ENCODE results near the gene CDK9. TPM values are rescaled to one million over a fixed set of nuclear protein-coding genes. Genes with fewer than 3 reads are reported as not detected.
A peak's percentile ranks its signal among the peaks of the same experiment; 100 is the strongest.

CDK9 gene
- total RNA-seq, 3 donors from 2014 or later (not counting 1 experiment from before 2014, with no cell fraction given): 181 to 207 (median 188) TPM

DNA sequence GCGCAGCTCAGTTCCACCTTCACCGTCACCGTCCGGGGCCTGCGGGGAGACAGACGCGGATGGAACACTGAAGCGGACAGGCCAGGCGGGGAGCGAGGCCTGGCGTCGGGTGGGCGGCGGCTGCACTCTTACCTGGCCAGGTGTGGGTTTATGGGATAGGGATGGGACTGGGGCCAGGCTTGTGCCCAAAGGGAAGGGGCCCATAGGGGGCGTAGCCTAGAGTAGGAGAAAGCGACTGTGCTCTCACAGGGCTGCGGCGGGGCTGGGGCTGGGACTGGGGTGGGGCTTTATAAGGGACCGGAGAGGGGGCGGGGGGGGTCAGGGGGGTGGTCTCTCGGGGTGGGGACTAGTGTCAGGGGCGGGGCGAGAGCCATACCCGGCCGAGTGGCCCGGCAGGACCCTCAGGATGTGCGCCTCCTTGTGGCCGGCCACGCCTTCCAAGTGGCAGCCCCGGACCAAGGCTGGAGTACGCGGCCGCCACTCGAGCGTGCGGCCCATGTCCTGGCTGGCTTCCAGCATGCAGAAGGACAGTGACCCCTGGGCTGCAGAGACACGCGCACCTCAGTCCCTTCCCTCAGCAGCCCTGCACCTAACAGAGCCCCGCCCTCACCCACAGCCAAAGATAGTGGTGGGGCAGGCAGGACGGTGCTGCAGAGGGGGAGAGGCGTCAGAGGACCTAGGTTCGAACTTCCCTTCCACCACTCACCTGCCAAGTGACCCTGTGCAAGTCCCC is 39.7 kb downstream of the CDK9 start:
- TF ChIP-seq, protein P1, sequence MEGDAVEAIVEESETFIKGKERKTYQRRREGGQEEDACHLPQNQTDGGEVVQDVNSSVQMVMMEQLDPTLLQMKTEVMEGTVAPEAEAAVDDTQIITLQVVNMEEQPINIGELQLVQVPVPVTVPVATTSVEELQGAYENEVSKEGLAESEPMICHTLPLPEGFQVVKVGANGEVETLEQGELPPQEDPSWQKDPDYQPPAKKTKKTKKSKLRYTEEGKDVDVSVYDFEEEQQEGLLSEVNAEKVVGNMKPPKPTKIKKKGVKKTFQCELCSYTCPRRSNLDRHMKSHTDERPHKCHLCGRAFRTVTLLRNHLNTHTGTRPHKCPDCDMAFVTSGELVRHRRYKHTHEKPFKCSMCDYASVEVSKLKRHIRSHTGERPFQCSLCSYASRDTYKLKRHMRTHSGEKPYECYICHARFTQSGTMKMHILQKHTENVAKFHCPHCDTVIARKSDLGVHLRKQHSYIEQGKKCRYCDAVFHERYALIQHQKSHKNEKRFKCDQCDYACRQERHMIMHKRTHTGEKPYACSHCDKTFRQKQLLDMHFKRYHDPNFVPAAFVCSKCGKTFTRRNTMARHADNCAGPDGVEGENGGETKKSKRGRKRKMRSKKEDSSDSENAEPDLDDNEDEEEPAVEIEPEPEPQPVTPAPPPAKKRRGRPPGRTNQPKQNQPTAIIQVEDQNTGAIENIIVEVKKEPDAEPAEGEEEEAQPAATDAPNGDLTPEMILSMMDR (IDR thresholded peaks at IDR 0.05): no peak
- H3K4me1 ChIP-seq (ENCODE audit: control insufficient read depth, insufficient read depth, low read length): no peaks in the 10 kb centered on the region
- H3K36me3 ChIP-seq (ENCODE audit: control insufficient read depth, insufficient read depth, low read length): peaks cover 6% of the 10 kb centered on the region
- Mint-ChIP-seq H3K27ac (no peak overlapping the region), H3K9me3 (no peaks in the 10 kb centered on the region), H3K36me3 (no peaks in the 10 kb centered on the region), H3K27me3 (ENCODE audit: low read depth in 2 of 2) (no peaks in the 10 kb centered on the region), H3K4me3 (no peak overlapping the region), H3K4me1 (peaks cover 5 to 7% of the 10 kb centered on the region in 2 donors)
- H3K27me3 ChIP-seq (ENCODE audit: control insufficient read depth, insufficient read depth, low read length): no peaks in the 10 kb centered on the region
- ATAC-seq (no peak), DNase-seq (no peak)
- 85% methylated on average over 39 of the region's 42 CpGs for WGBS (ENCODE audit: insufficient coverage)
- intact Hi-C loops (cut with micrococcal nuclease): no loop called here
- H3K4me3 ChIP-seq (ENCODE audit: low read length): no peak overlapping the region
- no peaks in the 10 kb centered on the region for H3K9me3 ChIP-seq (ENCODE audit: control insufficient read depth, insufficient read depth, low read length)
- no peak overlapping the region for H3K27ac ChIP-seq (ENCODE audit: low read length)

DNA sequence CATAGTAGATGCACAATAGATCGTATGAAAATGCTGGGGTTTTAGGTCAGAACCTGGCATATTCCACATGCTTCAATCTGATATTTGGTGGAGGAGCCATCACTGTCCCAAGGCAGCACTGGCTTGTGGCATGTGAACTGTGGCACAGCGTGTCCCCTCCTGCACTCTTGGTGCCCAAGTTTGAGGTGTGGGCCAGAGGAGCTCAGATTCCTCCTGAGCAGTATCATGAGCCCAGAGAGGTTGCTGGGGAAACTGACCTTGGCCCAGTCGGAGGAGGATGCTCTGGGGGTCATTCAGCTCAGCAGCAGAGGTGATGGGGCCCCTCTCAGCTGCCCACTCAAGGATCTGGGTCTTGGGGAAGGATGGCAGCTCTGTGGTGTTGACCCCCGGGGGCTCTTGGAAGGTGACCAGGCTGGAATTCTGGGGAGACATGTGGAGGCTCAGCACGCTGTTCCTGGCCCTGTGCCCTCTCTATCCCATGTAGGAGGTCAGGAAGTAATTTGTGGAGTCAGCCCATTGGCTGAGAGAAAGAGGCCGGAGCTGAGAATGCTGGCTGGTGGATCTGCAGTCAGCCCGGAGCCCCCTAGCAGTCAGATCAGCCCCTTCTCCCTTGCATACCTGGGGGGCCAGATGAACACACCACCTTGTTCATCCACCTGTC is 40.5 kb downstream of the CDK9 start:
- 92% methylated on average over 7 of the region's 7 CpGs for WGBS (ENCODE audit: insufficient coverage)
- Mint-ChIP-seq H3K4me3 (no peak overlapping the region), H3K27me3 (ENCODE audit: low read depth in 2 of 2) (no peaks in the 10 kb centered on the region), H3K4me1 (peaks cover 5 to 7% of the 10 kb centered on the region in 2 donors), H3K9me3 (no peaks in the 10 kb centered on the region), H3K36me3 (no peaks in the 10 kb centered on the region), H3K27ac (no peak overlapping the region)
- no peaks in the 10 kb centered on the region for H3K9me3 ChIP-seq (ENCODE audit: control insufficient read depth, insufficient read depth, low read length)
- intact Hi-C loops (cut with micrococcal nuclease): no loop called here
- H3K36me3 ChIP-seq (ENCODE audit: control insufficient read depth, insufficient read depth, low read length): peaks cover 6% of the 10 kb centered on the region
- TF ChIP-seq, protein P1 (IDR thresholded peaks at IDR 0.05): no peak
- no peaks in the 10 kb centered on the region for H3K27me3 ChIP-seq (ENCODE audit: control insufficient read depth, insufficient read depth, low read length)
- no peak overlapping the region for H3K4me3 ChIP-seq (ENCODE audit: low read length)
- no peak overlapping the region for H3K27ac ChIP-seq (ENCODE audit: low read length)
- no peak for ATAC-seq
- H3K4me1 ChIP-seq (ENCODE audit: control insufficient read depth, insufficient read depth, low read length): no peaks in the 10 kb centered on the region
- DNase-seq: no peak

DNA sequence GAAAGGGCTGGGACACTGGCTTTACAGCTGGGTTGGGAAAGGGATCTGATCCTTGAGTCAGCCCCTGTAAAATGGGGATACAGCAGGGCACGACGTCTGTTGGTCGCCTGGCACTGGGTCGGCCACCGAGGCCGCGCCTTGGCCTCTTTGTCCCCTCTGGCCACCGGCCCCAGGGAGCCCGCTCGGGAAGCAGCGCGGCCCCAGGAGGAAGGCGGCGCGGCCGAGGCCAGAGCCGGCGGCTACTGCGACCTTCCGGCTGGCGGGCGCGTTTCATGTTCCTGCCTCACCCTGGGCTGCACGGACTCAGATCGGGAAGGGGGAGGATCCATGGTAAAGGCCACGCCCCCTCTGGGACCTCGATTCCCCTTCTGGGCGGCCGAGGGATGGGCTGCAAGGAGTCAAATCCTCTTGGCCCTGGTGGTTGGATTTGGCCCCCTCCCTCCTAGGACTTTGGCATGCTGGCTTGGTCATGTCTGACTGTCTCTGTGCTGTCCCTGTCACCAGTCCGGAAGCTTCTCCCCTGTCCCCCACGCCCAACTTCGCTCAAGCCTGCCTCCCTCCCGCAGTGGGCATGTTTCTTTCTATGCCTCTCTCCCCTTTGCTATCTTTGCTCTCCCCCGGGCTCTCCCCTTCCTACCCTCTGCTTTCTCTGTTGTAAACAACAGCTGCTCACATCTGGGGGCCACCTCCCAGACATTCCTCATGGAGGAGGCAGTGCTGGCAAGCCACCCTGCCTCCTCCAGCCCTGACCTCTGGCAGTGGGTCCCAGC is 42.6 kb downstream of the CDK9 start:
- no peaks in the 10 kb centered on the region for H3K36me3 Mint-ChIP-seq
- ATAC-seq: peak in 1 of 3 donors; percentile 64
- peak overlapping the region; percentile 75 for H3K4me3 Mint-ChIP-seq

More for the DNA sequence above, 42.6 kb downstream of the CDK9 start:
- H3K4me1 ChIP-seq (ENCODE audit: control insufficient read depth, insufficient read depth, low read length): no peaks in the 10 kb centered on the region
- H3K27me3 ChIP-seq (ENCODE audit: control insufficient read depth, insufficient read depth, low read length): no peaks in the 10 kb centered on the region
- intact Hi-C loops (cut with micrococcal nuclease): no loop called here
- Mint-ChIP-seq H3K27me3 (ENCODE audit: low read depth in 2 of 2) (no peaks in the 10 kb centered on the region), H3K4me1 (peaks cover 5 to 7% of the 10 kb centered on the region in 2 donors), H3K9me3 (no peaks in the 10 kb centered on the region), H3K27ac (peak overlapping the region in 1 of 2 donors; percentile 66)
- H3K27ac ChIP-seq (ENCODE audit: low read length): no peak overlapping the region
- H3K4me3 ChIP-seq (ENCODE audit: low read length): no peak overlapping the region
- H3K9me3 ChIP-seq (ENCODE audit: control insufficient read depth, insufficient read depth, low read length): no peaks in the 10 kb centered on the region
- peaks cover 6% of the 10 kb centered on the region for H3K36me3 ChIP-seq (ENCODE audit: control insufficient read depth, insufficient read depth, low read length)
- no peak for DNase-seq
- WGBS (ENCODE audit: insufficient coverage): 85% methylated on average over 34 of the region's 34 CpGs
- TF ChIP-seq, protein P1 (IDR thresholded peaks at IDR 0.05): no peak
